AG09309 (cell line): Measurements from ENCODE around the gene CPLX1.

Experiments used
- DNase-seq: peaks from one replicate; pipeline ENCODE4 v3.0.0-alpha.2; 2010; ENCODE audit warnings: low read depth
- H3K4me3 ChIP-seq: 2 replicates; pipeline ENCODE4 v1.5.1; 2011; ENCODE audit warnings: mild to moderate bottlenecking, low read depth, low read length, moderate library complexity; ENCODE audit not compliant: control insufficient read depth
- TF ChIP-seq, protein P1 (sequence below): IDR thresholded peaks from 2 replicates; pipeline ENCODE4 v1.5.1; 2011; ENCODE audit warnings: mild to moderate bottlenecking, low read depth, low read length, inconsistent platforms; ENCODE audit not compliant: insufficient read depth, control insufficient read depth; ENCODE audit errors: missing control alignments

The CPLX1 gene

GRCh38 chr4:825063-825970, 612 bp downstream of the CPLX1 start:
- no peak overlapping the region; the same call in 1 of the 2 replicates for H3K4me3 ChIP-seq
- no peak for DNase-seq
- TF ChIP-seq, protein P1, sequence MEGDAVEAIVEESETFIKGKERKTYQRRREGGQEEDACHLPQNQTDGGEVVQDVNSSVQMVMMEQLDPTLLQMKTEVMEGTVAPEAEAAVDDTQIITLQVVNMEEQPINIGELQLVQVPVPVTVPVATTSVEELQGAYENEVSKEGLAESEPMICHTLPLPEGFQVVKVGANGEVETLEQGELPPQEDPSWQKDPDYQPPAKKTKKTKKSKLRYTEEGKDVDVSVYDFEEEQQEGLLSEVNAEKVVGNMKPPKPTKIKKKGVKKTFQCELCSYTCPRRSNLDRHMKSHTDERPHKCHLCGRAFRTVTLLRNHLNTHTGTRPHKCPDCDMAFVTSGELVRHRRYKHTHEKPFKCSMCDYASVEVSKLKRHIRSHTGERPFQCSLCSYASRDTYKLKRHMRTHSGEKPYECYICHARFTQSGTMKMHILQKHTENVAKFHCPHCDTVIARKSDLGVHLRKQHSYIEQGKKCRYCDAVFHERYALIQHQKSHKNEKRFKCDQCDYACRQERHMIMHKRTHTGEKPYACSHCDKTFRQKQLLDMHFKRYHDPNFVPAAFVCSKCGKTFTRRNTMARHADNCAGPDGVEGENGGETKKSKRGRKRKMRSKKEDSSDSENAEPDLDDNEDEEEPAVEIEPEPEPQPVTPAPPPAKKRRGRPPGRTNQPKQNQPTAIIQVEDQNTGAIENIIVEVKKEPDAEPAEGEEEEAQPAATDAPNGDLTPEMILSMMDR, result no peak

- DNase-seq, result no peak
- TF ChIP-seq, protein P1, result no peak
- H3K4me3 ChIP-seq, result no peak overlapping the region
Observed at GRCh38 chr4:824461-825062, 1.4 kb downstream of the CPLX1 start.

- no peak overlapping the region for H3K4me3 ChIP-seq
- TF ChIP-seq, protein P1, result no peak
- DNase-seq, result no peak
Observed at GRCh38 chr4:823761-824460, 2.0 kb downstream of the CPLX1 start.

- no peak overlapping the region for H3K4me3 ChIP-seq
- DNase-seq, result no peak
- TF ChIP-seq, protein P1, result no peak
Observed at GRCh38 chr4:823176-823760, 2.7 kb downstream of the CPLX1 start.

DNA sequence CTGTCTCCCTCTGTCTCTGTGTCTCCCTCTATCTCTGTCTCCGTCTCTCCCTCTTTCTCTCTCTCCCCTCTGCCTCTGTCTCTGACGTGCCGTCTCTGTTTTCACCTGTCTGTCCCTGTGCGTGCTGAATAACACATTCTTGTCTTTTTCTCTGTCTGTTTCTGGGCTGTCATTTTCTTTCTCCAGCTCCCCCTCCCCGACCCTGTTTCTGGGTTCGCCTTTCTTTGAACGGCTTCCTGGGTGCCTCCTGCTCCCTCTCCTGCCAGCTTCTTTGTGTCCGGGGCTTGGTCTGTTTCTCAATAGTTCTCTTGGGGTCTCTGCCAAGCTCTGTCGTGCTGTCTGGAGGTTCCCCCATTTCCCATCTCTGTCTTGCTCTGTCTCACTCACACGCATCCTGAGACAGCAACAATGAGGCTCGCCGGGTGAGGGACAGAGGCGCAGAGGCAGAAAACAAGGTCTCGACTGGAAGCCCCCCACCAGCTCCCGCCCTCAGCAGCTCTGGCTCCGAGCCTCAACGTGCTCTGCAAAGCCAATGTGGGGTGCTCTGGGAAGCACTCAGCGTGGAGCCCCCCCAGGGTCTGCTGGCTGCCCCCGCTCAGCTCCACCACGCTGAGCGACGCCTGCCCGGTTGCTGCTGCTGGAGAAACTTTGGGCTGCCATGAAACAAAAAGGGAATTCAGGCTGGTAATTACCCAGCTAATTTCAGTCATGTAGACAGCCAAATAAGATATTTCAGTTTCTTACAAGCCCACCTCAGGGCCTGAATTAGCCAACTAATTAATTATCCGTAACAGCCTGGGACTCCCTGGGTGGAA, 3.4 kb downstream of the CPLX1 start:
- no peak overlapping the region for H3K4me3 ChIP-seq

More for the DNA sequence above, 3.4 kb downstream of the CPLX1 start:
- TF ChIP-seq, protein P1, result no peak
- DNase-seq, result no peak
